IMR-90 (cell line): ENCODE data around the gene FBXW8. TPM values are rescaled to one million over a fixed set of nuclear protein-coding genes. Genes with fewer than 3 reads are reported as not detected.

Experiments
- ATAC-seq: fragments of 200-7000 bp; cut with Tn5 transposase; 2 replicates; pipeline ENCODE4 v1.9.1; 2020; ENCODE audit warnings: low read depth, mild to moderate bottlenecking, moderate library complexity
- BruUV-seq: library from RNA; stranded (reverse); fragments of 400-500 nt; replicated peaks from 2 replicates; lab custom pipeline; 2021; lab: Mats Ljungman, UMichigan
- CTCF ChIA-PET: fragments of 300-600 bp; formaldehyde crosslinking; extraction: SDS; loops from one replicate; lab custom pipeline; 2021; ENCODE audit warnings: antibody characterized with exemption; lab: Yijun Ruan, JAX
- POLR2A ChIA-PET: fragments of 300-600 bp; sonication (Branson Sonifier 250); formaldehyde crosslinking; loops from one replicate; lab custom pipeline; 2022; ENCODE audit warnings: antibody characterized with exemption; ENCODE audit not compliant: unreplicated experiment; lab: Charles Lee
- DNase-seq: peaks from one replicate; pipeline ENCODE4 v3.0.0; 2013
- H2AFZ ChIP-seq: replicated peaks from 2 replicates; pipeline ENCODE3; 2013; ENCODE audit warnings: low read length, mild to moderate bottlenecking; ENCODE audit not compliant: poor library complexity
- H2AK5ac ChIP-seq: 2 replicates; pipeline ENCODE4 v1.6.1; 2013; ENCODE audit warnings: low read depth, low read length, inconsistent platforms
- H2AK9ac ChIP-seq: replicated peaks from 2 replicates; pipeline ENCODE3; 2013; ENCODE audit warnings: mild to moderate bottlenecking, low read depth, low read length, moderate library complexity; ENCODE audit not compliant: poor library complexity
- H2BK120ac ChIP-seq: 2 replicates; pipeline ENCODE4 v1.6.1; 2013; ENCODE audit warnings: low read depth, low read length, inconsistent platforms
- H2BK15ac ChIP-seq: 3 replicates; pipeline ENCODE4 v1.6.1; 2013; ENCODE audit warnings: low read depth, low read length, inconsistent platforms
- H2BK20ac ChIP-seq: 2 replicates; pipeline ENCODE4 v1.6.1; 2013; ENCODE audit warnings: low read depth, mild to moderate bottlenecking, inconsistent platforms, low read length, moderate library complexity
- H2BK5ac ChIP-seq: 2 replicates; pipeline ENCODE4 v1.6.1; 2013; ENCODE audit warnings: mild to moderate bottlenecking, low read depth, low read length, inconsistent platforms; ENCODE audit not compliant: poor library complexity, severe bottlenecking
- H3K14ac ChIP-seq: replicated peaks from 2 replicates; pipeline ENCODE4 v1.6.1; 2013; ENCODE audit warnings: low read depth, low read length, inconsistent platforms
- H3K18ac ChIP-seq: 2 replicates; pipeline ENCODE4 v1.6.1; 2013; ENCODE audit warnings: low read depth, low read length, control low read depth
- H3K23ac ChIP-seq: 2 replicates; pipeline ENCODE4 v1.6.1; 2013; ENCODE audit warnings: low read depth, low read length, inconsistent platforms
- H3K27ac ChIP-seq: 2 replicates; pipeline ENCODE4 v1.5.1; 2013; ENCODE audit warnings: mild to moderate bottlenecking, control low read depth, low read length; ENCODE audit not compliant: insufficient read depth
- H3K27me3 ChIP-seq: 2 replicates; pipeline ENCODE4 v1.6.1; 2013; ENCODE audit warnings: low read length; ENCODE audit not compliant: control insufficient read depth, insufficient read depth
- H3K36me3 ChIP-seq: 2 replicates; pipeline ENCODE4 v1.6.1; 2013; ENCODE audit warnings: low read length, mixed read lengths; ENCODE audit not compliant: control insufficient read depth, insufficient read depth
- H3K4ac ChIP-seq: 2 replicates; pipeline ENCODE4 v1.6.1; 2013; ENCODE audit warnings: low read depth, low read length, inconsistent platforms
- H3K4me1 ChIP-seq: 2 replicates; pipeline ENCODE4 v1.6.1; 2013; ENCODE audit warnings: low read length, mixed read lengths; ENCODE audit not compliant: control insufficient read depth, insufficient read depth
- H3K4me2 ChIP-seq: 2 replicates; pipeline ENCODE4 v1.6.1; 2013; ENCODE audit warnings: low read depth, mild to moderate bottlenecking, control low read depth, low read length, moderate library complexity
- H3K4me3 ChIP-seq: 2 replicates; pipeline ENCODE4 v1.5.1; 2013; ENCODE audit warnings: low read depth, mild to moderate bottlenecking, control low read depth, low read length, moderate library complexity; ENCODE audit not compliant: insufficient read depth
- H3K56ac ChIP-seq: 2 replicates; pipeline ENCODE4 v1.6.1; 2013; ENCODE audit warnings: low read length, inconsistent platforms; ENCODE audit not compliant: insufficient read depth; ENCODE audit errors: extremely low read depth
- H3K79me1 ChIP-seq, 2 experiments: 2 replicates each; pipeline ENCODE4 v1.6.1; 2013; ENCODE audit warnings: low read length in 2 of 2, inconsistent platforms in 1 of 2, low read depth in 1 of 2
- H3K9ac ChIP-seq: 2 replicates; pipeline ENCODE4 v1.6.1; 2013; ENCODE audit warnings: low read depth, low read length, control low read depth
- H3K9me1 ChIP-seq: 2 replicates; pipeline ENCODE4 v1.6.1; 2013; ENCODE audit warnings: low read length, inconsistent platforms; ENCODE audit not compliant: insufficient read depth
- H3K9me3 ChIP-seq: 2 replicates; pipeline ENCODE4 v1.6.1; 2013; ENCODE audit warnings: low read length; ENCODE audit not compliant: control insufficient read depth, insufficient read depth
- H4K20me1 ChIP-seq: 2 replicates; pipeline ENCODE4 v1.6.1; 2013; ENCODE audit warnings: low read length, inconsistent platforms; ENCODE audit not compliant: insufficient read depth
- H4K5ac ChIP-seq: 2 replicates; pipeline ENCODE4 v1.6.1; 2013; ENCODE audit warnings: mild to moderate bottlenecking, low read depth, low read length, control low read depth
- H4K8ac ChIP-seq, 2 experiments: 2 replicates each; pipeline ENCODE4 v1.6.1; 2013; ENCODE audit warnings: low read depth in 2 of 2, low read length in 2 of 2, control low read depth in 1 of 2, inconsistent platforms in 1 of 2
- H4K91ac ChIP-seq: 2 replicates; pipeline ENCODE4 v1.6.1; 2013; ENCODE audit warnings: low read depth, low read length, inconsistent platforms; ENCODE audit not compliant: insufficient read depth
- SMC3 ChIP-seq: fragments of 150-350 bp; IDR thresholded peaks from 2 replicates; pipeline ENCODE4 v1.6.1; 2016; ENCODE audit warnings: low read depth, mild to moderate bottlenecking, antibody characterized with exemption, low read length, moderate library complexity
- USF2 ChIP-seq: fragments of 150-350 bp; IDR thresholded peaks from 2 replicates; pipeline ENCODE4 v1.6.1; 2017; ENCODE audit warnings: mild to moderate bottlenecking, antibody characterized with exemption, low read length, low read depth
- WGBS, 2 experiments: methylation state at CpG; one replicate each; pipeline versions ENCODE4 v1.1.5 to v1.1.7; 2013; ENCODE audit warnings: missing lambda C conversion rate in 2 of 2; ENCODE audit not compliant: insufficient read length in 1 of 2; ENCODE audit errors: extremely low coverage in 2 of 2; 5-methylcytosine and 5-hydroxymethylcytosine counted together
- dilution Hi-C: fragments of 300-500 bp; cut with HindIII; formaldehyde crosslinking; loops from one replicate; pipeline ENCODE4 v1.14.3; 2018; ENCODE audit warnings: low sequenced_read_pairs; ENCODE audit not compliant: unreplicated experiment
- in situ Hi-C: fragments of 300-500 bp; cut with MboI; formaldehyde crosslinking; loops from 3 replicates; pipeline ENCODE4 v1.14.3; 2019; ENCODE audit warnings: low sequenced_read_pairs, inconsistent platforms, mixed read lengths
- intact Hi-C: fragments of 100-400 bp; cut with micrococcal nuclease; formaldehyde crosslinking; loops from 2 replicates; pipeline ENCODE4 v1.10.0; 2022
- polyA plus RNA-seq, 3 experiments: library from polyadenylated mRNA; depleted of rRNA; stranded (reverse); fragments of >200 nt; gene quantifications; 2 replicates each; pipeline ENCODE4 v1.2.3, GENCODE V29; 2012; ENCODE audit warnings: low replicate concordance in 1 of 3
- total RNA-seq: library from RNA; depleted of rRNA; stranded (reverse); fragments of >200 nt; gene quantifications from 2 replicates; pipeline ENCODE4 v1.2.3, GENCODE V29; 2012
- TF ChIP-seq, protein P1 (sequence below): fragments of 150-350 bp; IDR thresholded peaks from 2 replicates; pipeline ENCODE4 v1.6.1; 2016; ENCODE audit warnings: low read depth, mild to moderate bottlenecking, low read length, moderate library complexity, borderline replicate concordance

Gene FBXW8
- total and polyA plus RNA-seq, 2 of the 4 experiments (the other 2 are of a cell fraction): 20.3 to 25.8 TPM

GRCh38 chr12:117002051-117002817, 91.5 kb downstream of the FBXW8 start (continued):
- TF ChIP-seq USF2: no peak

DNA sequence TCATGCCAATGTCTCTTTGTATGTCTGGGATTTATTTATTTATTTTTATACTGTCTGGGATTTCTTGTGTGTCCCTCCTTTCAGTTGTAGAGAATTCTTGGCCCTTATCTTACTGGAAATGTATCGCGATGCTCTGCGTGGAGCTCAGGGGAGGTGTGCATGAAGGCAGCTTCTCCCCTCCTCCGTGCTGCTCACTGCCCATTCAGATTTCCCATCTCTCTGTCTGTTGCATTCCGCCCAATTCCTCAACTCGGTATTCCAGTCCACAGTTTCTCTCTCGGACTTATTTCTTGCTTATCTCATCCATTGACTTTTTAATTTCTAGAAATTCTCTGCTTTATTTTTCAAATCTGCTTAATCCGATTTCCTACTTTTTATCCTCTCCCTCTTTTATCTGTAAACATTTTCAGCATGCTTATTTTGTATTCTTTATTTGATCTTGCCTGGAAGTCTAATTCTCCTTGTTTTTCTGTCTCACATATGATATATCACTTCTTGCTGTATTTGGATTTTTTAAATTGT, 93.2 kb downstream of the FBXW8 start:
- dilution Hi-C loops: no loop called here
- Histone ChIP-seq H3K23ac (no peak overlapping the region), H3K14ac (no peak overlapping the region), H2BK20ac (no peak overlapping the region), H3K18ac (no peak overlapping the region), H2AK5ac (no peak overlapping the region), H3K9me3 (no peaks in the 10 kb centered on the region), H2AK9ac (no peak overlapping the region), H2BK120ac (no peak overlapping the region), H3K4ac (no peak overlapping the region), H3K79me1 (peaks cover 10 to 16% of the 10 kb centered on the region in 2 experiments), H3K36me3 (peaks cover 31% of the 10 kb centered on the region), H2AFZ (no peak overlapping the region), H2BK15ac (no peak overlapping the region), H3K4me1 (peaks cover 4% of the 10 kb centered on the region; the same call in 1 of the 2 replicates), H3K4me2 (no peak overlapping the region), H3K27me3 (no peaks in the 10 kb centered on the region), H4K20me1 (peaks cover 6% of the 10 kb centered on the region; the same call in 1 of the 2 replicates), H3K4me3 (no peak overlapping the region), H4K5ac (no peak overlapping the region), H3K9me1 (peaks cover 11% of the 10 kb centered on the region; the same call in 1 of the 2 replicates), H3K56ac (no peak overlapping the region), H3K27ac (no peak overlapping the region), H4K8ac (no peak overlapping the region), H2BK5ac (no peak overlapping the region), H3K9ac (no peak overlapping the region), H4K91ac (no peak overlapping the region)
- DNase-seq (no peak), ATAC-seq (no peak)
- in situ Hi-C loops: no loop called here
- no TSS peak for BruUV-seq
- intact Hi-C loops: no loop called here
- POLR2A ChIA-PET: no interaction called here
- no peak for TF ChIP-seq SMC3
- TF ChIP-seq, protein P1, sequence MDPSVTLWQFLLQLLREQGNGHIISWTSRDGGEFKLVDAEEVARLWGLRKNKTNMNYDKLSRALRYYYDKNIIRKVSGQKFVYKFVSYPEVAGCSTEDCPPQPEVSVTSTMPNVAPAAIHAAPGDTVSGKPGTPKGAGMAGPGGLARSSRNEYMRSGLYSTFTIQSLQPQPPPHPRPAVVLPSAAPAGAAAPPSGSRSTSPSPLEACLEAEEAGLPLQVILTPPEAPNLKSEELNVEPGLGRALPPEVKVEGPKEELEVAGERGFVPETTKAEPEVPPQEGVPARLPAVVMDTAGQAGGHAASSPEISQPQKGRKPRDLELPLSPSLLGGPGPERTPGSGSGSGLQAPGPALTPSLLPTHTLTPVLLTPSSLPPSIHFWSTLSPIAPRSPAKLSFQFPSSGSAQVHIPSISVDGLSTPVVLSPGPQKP: no peak
- CTCF ChIA-PET: no interaction called here
- 100% methylated on average over 1 of the region's 8 CpGs; no CpG with 5 or more reads in 1 of the 2 experiments for WGBS, 2 experiments
